Measurements from ENCODE around the gene CYP1A2.

The CYP1A2 gene

DNA sequence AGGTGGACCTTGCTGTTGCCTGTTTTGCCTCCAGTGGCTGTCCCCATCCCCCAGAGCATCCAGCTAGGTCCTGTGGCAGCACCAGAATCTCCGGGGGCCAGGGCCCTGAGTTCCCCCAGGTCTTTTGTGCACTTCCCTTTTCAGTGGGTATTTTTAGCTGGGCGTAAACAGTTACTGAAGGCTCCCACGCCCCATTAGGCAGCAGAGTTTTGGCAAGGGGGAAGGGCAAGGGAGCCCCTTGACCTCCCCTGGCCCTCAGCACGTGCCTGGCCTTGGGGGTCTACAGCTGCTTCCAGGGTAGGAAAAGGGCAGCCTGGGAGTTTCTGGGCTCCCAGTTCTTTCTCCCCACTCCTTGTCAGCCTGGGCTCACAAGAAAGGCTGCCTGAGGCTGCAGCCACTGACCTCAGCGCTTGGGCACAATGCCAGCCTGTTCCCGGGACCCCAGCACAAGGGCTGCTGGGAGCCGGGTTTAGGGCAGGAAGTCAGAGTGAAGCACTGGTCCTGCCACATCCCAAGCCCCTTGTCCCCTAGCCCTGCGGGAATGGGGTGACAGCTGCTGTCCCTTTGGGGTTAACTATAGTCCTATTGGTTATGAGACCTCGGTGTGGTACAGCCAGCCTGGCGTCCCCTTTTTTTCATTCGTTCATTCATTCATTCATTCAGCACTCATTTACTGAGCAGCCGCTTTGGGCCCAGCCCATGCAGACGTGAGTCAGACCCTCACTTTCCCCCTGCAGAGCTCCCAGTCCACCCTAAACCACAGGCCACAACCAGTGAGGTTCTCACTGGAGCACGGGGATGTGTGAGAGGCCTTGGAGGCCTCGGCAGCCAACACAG is 41.7 kb downstream of the CYP1A2 start:
- FAIRE-seq = no peak

DNA sequence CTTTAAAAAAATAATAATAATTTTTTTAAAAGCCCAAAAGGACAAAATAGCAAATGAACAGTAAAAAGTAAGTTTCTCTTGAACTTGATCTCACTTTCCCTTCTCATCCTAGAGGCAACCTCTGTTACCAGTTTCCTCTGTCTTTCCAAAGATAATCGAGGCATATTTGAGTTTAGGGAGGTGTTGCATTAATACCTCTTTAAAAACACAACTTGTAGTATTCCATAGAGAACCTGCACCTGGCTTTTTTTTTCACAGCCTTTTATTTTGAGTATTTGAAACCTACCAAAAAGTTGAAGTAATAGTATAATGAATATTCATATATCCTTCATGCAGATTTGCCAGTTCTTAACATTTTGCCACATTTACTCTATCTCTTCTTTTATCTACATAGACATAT is 42.4 kb downstream of the CYP1A2 start:
- no peak for FAIRE-seq

DNA sequence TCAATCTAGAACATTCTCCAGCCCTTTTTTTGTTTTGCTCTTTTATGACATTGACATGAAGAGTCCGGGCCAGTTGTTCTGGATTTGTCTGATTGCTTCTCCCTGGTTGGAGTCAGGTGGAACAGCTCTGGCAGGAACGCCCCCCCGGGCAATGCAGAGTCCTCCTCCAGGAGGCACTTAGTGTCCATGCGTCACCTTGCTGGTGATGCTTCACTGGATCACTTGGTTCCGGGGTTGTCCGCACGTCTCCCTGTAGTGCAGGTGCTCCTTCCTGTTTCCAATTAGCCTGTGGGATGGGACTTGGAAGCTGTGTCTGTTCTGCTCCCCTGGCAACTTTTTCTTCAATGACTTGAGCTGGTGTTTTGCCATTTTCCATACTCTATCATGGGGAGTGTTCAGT is 43.0 kb downstream of the CYP1A2 start:
- FAIRE-seq = no peak

DNA sequence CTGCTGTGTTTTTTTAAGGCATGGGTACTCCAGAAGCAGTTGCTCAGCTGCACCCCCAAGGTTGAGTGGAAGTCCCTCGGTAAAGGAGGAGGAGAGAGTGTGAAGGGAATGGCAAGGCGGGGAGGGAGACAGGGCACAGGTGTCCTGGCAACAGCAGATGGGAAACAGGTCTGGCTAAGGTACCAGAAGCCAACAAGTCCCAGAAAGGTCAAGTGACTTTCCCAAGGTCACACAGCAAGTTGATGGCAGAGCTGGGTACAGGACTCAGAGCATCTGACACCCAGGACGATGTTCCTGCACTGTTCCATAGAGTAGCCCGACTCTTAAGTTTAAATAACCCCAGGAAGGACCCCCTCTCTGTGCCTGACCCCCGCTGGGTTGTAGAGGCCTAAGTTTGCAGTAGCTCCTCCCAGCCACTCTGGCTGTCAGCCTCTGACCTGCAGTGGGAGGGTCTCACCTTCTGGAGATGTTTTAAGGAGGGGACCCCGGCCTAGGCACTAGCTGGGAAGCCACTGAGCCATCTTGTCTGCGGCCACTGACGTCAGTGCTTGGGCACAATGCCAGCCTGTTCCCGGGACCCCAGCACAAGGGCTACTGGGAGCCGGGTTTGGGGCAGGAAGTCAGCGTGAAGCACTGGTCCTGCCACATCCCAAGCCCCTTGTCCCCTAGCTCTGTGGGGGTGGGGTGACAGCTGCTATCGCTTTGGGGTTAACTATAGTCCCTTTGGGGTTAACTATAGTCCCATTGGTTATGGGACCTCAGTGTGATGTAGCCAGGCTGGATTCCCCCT is 43.8 kb downstream of the CYP1A2 start:
- no peak for FAIRE-seq

DNA sequence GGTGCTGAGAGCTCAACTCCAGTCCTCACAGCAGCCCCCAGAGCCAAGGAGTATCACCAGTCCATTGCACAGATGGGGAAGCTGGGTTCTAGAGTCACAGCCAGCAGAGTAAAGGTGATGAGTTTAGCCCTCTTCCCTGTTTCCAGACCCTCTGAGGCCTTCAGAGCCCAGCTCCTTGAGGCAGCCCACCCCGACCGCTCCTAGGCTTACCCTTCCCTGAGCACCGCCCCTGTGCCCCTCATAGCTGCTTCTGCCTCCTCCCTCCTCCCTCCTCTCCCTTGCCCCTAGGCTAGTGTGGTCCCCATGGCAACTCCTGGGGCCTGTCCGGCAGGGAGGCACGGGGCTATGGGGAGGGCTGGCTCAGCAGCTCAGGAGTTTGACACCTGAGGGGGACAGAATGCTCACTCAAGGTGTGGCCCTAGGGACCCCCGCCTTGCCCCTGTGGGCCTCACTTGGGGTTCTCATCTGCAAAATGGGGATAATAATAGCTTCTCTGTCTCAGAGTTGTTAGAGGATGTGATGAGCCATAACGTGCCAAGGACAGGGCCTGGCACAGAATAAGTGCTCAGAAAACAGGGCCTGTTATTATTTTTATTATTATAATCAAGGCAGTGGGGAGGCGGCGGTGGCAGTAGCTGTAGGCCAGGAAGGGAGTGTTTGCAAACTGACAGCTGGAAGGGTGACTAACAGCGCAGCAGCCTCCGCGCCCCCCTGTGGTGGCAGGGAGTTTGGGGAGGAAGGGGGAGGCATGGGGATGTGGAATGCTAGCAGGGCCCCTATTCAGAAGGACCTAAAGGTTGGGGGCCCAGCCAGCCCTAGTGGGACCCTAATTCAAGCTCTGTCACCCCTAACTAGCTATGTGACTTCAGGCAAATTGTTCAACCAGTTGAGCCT is 44.7 kb downstream of the CYP1A2 start:
- FAIRE-seq = no peak

DNA sequence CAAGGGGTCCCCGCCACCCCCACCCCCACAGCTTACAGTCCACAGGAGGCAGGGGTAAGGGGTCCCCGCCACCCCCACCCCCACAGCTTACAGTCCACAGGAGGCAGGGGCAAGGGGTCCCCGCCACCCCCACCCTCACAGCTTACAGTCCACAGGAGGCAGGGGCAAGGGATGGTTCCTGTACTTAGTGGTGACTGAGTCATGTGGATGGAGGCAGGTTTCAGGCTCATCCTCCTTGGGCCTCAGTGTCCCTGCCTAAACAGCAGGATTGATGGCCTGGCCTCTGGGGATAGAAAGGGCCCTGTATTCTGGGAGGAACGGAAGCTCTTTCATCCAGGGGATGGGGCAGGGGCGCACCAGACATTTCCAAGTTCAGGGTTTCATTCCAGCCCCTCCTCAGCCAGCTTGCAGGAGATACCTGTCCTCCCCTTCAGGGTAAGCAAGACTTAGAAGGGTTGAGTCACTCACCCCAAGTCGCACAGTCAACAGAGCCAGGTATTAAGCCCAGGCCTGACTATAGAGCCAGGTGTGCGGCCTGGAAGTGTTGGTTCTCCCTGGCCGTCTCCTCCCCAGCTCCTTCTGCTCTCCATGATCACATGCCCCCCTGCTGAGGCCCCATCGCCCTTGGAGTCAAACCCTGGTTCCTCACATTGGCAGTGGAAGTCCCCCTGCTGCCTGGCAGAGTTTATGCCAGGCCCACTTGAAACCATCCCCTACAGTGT is 45.8 kb downstream of the CYP1A2 start:
- FAIRE-seq = no peak

DNA sequence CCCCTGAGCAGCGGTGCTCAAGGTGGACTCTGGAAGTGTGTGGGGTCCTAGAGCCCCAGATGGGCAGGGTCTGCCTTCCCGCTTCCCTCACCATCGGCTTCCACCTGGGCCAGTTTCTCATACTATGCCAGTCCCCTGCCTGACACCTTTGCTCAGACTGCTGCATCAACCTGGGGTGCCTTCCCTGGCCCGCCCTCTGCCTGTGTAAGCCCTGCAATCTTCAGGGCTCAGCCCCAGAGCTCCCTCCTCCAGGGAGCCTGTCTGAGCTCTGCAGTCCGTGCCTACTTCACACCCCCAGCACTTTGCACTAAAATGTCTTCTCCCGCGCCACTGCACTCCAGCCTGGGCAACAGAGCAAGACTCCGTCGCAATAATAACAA is 46.3 kb downstream of the CYP1A2 start:
- FAIRE-seq = no peak

DNA sequence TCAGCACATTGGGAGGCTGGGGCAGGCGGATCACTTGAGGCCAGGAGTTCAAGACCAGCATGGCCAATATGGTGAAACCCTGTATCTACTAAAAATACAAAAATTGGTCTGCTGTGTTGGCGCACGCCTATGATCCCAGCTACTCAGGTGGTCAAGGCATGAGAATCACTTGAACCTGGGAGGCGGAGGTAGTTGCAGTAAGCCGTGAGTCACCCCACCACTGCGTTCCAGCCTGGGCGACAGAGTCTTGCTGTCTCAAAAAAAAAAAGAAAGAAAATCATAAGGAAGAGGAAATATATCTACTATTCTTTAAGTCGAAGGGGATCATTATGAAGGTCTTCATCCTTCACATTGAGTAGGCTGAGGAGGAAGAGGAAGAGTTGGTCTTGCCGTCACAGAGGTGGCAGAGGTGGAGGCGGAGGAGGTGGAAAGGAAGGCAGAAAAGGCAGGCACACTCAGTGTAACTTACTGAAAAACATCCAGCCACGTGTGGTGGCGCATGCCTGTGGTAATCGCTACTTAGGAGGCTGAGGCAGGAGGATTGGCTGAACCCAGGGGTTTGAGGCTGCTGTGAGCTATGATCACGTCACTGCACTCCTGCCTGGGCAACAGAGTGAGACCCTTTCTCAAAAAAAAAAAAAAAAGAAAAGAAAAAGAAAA is 47.5 kb downstream of the CYP1A2 start:
- FAIRE-seq = no peak

DNA sequence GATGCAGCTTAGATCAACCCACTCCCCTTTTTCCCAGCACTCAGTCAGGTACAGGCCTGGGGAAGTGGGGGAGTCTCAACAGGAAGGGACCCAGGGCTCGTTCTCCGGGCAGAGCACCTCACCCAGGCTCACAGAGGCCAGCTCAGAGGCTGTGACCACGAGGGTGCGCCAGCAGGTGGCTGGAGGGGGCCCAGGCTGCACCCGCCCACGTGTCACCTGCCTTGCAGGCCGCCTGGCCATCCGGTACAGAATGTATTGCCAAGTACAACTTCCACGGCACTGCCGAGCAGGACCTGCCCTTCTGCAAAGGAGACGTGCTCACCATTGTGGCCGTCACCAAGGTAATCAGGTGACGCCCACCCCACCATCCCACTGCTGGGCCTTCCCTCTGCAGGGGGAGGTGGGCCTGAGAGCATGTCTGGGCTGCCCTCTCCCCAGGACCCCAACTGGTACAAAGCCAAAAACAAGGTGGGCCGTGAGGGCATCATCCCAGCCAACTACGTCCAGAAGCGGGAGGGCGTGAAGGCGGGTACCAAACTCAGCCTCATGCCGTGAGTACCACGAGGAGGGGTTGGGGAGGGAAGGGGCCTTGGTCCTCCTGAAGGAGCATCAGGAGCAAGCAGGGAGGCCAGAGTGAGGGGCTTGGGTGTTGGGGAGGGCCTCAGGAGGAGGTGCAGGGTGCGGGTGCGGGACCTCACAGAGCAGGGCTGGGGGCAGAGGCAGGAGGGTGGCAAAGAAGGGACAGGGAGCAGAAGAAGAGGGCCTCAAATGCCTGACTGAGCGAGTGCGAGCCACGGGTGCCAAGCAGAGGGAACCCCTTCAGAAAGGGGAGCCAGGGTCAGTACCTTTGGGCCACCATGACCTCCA is 50.0 kb downstream of the CYP1A2 start:
- FAIRE-seq = no peak

DNA sequence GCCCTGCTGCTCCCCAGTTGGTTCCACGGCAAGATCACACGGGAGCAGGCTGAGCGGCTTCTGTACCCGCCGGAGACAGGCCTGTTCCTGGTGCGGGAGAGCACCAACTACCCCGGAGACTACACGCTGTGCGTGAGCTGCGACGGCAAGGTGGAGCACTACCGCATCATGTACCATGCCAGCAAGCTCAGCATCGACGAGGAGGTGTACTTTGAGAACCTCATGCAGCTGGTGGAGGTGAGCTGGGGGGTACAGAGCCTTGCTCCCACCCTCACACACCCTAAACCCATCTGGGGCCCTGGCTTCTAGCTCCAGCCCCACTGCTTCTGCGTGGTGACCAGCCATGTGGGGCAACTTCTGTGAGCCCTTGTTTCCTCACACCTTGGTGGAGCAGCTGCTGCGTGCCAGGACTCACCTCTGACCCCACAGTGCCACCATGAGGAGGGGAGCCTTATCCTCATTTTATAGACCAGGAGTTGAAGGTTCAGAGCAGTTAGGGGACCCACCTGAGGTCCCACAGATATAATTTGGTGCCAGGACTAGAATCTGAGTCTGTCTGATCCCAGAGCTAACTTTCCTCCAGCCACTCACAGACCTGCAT is 50.7 kb downstream of the CYP1A2 start:
- FAIRE-seq = no peak

DNA sequence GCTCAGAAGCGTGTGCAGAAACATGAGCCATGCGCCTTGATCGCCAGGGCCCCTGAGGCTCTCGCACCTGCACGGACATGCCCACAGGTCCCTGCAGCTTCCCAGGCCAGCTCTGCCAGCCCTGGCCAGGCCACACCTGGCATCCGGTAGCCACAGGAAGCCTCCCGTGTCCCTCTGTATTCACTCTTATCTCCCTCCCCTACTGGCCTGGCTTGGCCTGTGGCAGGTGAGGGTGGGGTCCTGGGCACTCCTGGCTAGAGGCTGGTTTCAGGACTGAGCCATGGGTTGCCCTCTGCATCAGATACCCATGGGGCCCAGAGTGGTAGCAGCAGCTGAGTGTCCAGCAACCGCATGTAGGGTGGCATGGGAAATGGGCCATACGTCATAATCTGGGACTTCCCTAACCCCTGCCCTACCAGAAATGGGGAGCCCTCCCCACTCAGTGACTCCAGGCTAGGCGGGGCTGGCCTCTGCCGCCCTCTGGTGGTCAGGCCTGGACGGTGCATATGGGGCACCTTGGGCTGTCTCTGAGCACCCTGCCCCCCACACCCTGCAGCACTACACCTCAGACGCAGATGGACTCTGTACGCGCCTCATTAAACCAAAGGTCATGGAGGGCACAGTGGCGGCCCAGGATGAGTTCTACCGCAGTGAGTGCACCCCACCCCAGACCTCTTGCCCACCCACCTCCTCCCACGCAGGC is 51.4 kb downstream of the CYP1A2 start:
- no peak for FAIRE-seq

DNA sequence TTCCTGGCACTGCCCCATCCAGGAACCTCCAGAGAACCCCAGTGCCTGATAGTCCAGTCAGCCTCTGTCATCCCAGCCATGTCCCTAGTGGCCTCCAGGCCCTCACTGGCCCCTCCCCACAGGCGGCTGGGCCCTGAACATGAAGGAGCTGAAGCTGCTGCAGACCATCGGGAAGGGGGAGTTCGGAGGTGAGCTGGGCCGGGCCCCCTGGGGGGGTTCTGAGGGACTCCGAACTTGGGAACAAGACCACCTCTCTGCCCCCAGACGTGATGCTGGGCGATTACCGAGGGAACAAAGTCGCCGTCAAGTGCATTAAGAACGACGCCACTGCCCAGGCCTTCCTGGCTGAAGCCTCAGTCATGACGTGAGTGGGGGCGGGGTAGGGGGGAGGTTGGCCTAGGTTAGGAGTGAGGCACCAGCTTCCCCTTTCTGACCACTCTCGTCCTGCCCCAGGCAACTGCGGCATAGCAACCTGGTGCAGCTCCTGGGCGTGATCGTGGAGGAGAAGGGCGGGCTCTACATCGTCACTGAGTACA is 52.0 kb downstream of the CYP1A2 start:
- no peak for FAIRE-seq

DNA sequence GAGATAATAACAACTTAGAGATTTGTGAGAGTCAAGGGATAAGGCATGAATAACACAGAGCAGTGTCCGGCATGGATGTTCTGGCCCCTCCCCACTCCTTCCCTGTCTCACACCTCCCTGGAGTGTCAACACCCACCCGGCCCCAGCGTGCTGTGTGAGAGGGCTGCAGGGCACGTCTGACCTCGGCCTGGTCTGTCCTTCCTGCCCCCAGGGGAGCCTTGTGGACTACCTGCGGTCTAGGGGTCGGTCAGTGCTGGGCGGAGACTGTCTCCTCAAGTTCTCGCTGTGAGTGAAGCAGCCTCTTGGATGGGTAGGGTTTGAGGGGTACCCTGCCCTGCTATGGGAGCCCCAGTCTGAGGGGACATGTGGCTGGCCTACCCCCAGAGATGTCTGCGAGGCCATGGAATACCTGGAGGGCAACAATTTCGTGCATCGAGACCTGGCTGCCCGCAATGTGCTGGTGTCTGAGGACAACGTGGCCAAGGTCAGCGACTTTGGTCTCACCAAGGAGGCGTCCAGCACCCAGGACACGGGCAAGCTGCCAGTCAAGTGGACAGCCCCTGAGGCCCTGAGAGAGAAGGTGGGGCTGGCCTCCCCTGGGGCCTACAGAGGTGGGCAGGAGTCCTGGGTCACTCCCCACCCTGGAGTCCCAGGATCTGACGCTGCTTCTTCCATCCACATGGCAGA is 52.8 kb downstream of the CYP1A2 start:
- no peak for FAIRE-seq

DNA sequence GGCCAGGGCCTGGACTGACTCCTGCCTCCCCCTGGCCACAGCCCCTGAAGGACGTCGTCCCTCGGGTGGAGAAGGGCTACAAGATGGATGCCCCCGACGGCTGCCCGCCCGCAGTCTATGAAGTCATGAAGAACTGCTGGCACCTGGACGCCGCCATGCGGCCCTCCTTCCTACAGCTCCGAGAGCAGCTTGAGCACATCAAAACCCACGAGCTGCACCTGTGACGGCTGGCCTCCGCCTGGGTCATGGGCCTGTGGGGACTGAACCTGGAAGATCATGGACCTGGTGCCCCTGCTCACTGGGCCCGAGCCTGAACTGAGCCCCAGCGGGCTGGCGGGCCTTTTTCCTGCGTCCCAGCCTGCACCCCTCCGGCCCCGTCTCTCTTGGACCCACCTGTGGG is 53.6 kb downstream of the CYP1A2 start:
- FAIRE-seq = no peak

DNA sequence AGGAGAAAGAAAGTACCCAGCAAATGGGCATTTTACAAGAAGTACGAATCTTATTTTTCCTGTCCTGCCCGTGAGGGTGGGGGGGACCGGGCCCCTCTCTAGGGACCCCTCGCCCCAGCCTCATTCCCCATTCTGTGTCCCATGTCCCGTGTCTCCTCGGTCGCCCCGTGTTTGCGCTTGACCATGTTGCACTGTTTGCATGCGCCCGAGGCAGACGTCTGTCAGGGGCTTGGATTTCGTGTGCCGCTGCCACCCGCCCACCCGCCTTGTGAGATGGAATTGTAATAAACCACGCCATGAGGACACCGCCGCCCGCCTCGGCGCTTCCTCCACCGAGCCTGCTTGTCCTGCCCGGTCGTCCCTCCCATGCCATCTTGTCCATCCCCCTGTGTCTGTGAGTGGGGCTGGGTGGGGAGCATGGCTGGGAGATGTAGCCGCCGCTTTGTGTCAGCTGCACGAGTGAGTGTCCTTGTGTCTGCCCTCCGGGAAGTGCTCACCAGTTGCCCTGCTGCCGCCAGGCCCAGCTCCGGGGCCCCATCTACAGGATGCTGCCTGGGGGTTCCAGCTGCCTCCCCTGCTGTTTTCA is 54.3 kb downstream of the CYP1A2 start:
- FAIRE-seq = no peak

DNA sequence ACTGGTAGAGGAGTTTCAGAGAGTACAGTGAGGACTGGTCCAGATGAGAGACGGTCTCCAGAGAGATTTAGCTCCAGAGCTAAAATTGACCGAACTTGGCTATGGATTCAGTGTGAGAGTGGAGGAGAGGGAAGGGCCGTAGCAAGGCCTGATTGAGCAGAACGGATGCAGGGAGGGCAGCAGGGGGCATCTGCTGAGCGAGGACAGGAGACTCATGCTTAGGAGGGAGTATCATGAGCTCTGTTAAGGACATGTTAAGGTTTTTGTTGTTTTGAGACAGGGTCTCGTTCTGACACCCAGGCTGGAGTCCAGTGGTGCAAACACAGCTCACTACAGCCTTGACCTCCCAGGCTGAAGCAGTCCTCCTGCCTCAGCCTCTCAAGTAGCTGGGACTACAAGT is 56.3 kb downstream of the CYP1A2 start:
- FAIRE-seq = no peak

All from G401.6 (cell line).